Ovary (tissue), 3 donors: ENCODE data around the gene GRB14.

Experiments used
- CTCF ChIP-seq, 3 donors: fragments of 450-650 bp in 2 of 3; fragments of 200-600 bp in 1 of 3; IDR thresholded peaks; one replicate each; pipeline versions ENCODE4 v1.5.1 to v1.8.0; 2016 to 2022; ENCODE audit warnings: antibody characterized with exemption in 3 of 3, mild to moderate bottlenecking in 1 of 3
- POLR2A ChIP-seq: fragments of 450-650 bp; IDR thresholded peaks from one replicate; pipeline ENCODE4 v1.6.1; 2017; ENCODE audit warnings: antibody characterized with exemption, mild to moderate bottlenecking, moderate library complexity
- donor health status: DM: no; HTN: no; CAD: no.

GRCh38 chr2:164542581-164543021, 78.7 kb downstream of the GRB14 start:
- no peak for TF ChIP-seq POLR2A
- TF ChIP-seq CTCF (IDR thresholded peaks at IDR 0.05): no peak
